Fibroblast of peridontal ligament (primary cell): Measurements from ENCODE around the gene B4GALNT4.
"Not testable (repeated sequence)": the region's sequence is repeated elsewhere in the genome, so short reads cannot be mapped to it uniquely, and the experiment has no call there.

ENCODE experiments used
- DNase-seq: peaks from one replicate; pipeline ENCODE4 v3.0.0-alpha.2; 2010; ENCODE audit errors: extremely low read depth

Gene B4GALNT4

DNA sequence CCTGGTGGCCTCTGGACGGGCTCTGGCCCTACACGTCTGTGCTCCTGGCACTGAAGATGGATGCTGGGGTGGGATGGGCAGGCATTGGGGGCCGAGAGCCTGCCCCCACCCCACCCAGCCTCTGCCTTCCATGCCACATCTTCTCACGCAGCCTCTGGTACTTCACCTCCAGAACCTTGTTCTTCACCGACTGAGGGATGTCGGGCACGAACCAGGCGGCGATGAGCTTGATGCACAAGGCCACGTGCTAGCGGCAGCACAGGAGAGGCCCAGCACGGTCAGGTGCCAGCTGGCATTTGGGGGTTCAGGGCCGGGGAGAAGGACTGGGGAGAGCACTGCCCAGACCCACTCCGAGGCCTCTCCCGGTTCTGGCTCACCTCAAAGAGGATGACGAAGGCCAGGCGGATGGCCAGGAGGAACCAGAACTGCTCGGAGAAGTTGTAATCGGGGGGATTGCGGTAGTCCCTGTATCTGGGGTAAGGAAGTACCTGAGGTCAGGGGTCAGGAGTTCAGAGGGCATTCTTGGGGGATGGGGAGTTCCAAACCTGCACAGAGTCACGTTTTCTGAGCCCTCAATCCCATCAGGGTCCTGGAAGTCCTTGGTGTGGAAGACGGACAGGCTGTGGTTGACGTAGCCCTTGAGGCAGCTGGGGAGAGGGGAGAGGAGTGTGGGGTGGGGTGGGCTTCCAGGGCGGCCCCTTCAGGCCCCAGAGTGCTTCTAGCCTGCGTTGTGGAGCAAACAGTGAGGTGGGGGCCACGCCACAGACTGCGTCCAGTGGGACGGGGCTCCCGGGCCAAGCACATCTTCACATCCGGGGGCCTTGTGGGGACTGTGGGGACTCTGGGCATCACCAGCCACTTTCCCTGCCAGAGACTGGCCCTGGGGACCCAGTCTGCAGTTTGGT lies 49.3 kb downstream of the B4GALNT4 start:
- DNase-seq: no peak

DNA sequence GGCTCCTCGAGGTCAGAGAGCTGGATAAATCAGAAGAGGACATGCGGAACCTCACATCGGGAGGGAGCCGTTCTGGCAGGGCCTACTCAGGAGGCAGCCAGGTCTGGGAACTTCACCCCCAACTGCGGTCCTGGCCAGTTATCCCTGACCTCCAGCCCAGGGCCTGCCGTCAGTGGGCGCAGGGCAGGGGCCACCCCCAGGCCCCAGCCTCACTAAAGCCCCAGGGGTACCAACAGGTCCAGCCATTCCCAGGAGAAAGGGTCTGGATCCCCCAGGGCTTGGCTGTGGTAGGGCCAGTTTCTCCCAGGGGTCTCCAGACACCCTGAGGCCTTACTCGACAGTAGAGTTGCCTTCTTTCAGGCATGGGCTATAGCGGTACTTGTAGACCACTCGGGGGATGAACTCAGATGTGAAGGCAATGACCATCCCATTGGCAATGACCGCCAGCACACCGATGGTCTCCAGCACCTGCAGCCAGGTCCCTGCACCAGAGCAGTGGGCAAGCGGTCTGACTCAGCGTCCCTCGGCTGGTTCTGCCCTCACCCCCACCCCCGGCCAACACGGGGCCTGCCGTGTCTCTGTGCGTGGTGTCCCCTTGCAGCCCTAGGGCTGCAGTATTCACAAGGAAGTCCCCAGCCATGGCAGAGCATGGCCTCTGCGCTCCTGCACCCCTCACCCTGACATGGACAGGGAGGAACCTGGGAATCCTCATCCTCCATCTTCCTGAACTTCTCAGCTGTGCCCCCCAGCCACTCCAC lies 50.1 kb downstream of the B4GALNT4 start:
- no peak for DNase-seq

DNA sequence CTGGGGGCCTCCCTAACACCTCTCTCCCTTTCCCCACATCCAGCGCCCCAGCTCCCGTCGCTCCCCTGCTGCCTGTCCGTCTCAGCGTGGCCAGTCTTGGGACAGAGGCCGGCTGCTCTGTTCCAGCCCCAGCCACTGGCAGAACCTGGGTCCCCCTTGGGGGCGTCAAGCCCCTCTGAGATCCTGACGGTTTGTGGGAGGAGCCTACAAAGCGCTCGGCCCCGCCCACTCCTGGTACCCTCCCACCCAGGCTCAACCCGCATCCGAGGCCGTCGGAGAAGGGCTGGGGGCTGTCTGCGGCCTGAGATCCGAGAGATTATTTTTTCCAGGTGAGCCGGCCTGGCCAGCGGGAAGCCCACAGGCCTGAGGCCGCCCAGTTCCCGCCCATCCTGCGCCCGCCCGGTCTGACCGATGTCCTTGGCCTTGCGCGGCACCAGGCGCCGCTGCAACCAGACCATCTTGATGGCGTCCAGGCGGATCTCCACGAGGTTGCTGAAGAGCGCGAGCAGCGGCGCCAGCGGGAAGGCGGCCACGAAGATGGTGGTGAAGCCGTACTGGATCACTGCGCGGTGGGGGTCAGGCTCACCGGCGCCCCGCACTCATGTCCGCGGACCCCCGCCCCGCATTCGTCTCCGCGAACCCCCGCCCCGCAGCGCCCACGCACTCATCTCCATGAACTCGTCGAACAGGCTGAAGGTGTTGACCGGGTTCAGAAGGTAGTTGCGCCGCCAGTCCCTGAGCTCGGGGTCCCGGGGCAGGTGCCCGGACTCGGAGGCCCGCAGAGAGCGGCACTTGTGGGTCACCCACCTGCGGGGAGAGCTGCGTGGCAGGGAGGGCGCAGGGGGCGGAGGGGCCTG lies 51.0 kb downstream of the B4GALNT4 start:
- no peak for DNase-seq

DNA sequence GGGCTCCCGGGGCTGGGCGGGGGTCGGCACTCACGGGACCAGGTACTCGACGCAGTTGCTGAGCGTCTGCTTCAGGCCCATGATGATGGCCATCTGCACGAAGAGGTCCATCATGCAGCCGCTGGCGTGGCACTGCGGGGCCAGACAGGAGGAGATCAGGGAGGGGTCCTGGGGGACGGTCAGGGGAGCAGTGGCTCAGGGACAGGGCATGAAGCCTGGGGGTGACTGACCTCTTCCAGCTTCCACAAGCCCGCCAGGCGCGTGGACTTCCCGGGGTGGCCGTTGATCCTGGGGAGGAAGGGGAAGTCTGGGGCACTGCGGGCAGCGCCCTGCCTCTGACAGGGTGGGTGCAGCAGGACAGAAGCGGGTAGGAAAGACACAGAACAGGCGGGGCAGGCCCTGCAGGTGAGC lies 51.6 kb downstream of the B4GALNT4 start:
- DNase-seq: no peak

DNA sequence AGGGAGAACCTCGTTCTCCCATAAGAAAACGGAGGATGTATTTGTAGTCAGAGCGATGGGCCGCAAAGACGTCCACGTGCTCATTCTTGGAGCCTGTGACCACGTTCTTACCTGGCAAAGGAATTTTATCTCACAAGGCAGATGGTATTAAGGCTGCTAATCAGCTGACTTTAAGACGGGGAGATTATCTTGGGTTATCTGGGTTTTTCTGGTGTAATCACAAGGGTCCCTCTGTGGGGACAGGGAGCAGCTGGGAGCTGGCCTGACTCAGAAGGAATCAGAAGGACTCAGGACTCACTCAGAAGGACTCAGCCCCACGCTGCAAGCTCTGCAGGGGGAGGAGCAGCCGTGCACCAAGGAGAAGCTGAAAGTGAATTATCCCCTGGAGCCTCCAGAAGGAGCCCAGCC lies 53.0 kb downstream of the B4GALNT4 start:
- no peak for DNase-seq

DNA sequence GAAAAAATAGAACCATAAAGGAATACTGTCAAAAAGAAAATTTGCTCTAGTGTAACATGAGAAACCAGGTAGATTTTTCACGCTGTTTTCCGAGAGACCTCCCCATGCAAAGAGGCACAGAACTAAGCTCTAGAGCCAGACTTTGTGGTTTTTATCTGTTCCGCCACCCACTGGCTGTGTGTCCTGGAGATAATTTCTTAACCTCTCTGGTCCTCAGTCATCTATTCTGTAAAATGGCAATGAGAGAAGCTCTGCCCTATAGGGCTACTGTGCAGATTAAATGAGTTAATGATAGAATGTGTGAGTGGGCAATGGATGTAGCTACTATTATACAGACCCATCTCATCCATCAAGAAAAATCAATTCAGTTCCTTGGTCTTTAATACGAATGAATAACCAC lies 54.9 kb downstream of the B4GALNT4 start:
- no peak for DNase-seq

DNA sequence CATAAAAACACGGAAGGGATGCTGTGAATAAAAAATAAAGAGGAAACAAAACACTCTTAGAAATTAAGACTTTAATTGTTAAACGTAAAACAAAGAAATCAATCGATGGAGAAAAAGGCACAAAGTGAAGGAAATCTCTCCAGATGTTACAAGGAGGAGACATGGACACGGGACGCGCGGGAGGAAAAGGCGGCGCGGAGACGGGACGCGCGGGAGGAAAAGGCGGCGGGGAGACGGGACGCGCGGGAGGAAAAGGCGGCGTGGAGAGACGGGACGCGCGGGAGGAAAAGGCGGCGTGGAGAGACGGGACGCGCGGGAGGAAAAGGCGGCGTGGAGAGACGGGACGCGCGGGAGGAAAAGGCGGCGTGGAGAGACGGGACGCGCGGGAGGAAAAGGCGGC lies 55.5 kb downstream of the B4GALNT4 start:
- DNase-seq: not testable (repeated sequence)

DNA sequence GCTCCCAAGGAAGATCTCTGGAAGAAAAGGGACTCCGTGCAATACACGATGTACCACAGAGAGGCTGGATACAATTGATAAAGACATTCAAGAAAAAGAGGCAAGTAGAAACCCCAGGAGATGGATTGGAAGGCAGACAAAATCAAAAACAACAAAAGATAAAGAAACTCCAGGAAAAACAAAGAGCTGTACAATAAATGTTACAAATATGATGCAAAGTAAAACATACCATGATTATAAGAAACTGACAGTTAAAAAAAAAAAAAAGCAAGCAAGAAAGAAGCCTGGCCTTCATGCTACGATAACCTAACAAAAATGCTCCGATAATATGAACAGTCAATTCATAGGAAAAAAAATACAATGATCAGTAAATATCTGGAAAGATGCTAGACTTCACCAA lies 56.0 kb downstream of the B4GALNT4 start:
- DNase-seq: no peak

DNA sequence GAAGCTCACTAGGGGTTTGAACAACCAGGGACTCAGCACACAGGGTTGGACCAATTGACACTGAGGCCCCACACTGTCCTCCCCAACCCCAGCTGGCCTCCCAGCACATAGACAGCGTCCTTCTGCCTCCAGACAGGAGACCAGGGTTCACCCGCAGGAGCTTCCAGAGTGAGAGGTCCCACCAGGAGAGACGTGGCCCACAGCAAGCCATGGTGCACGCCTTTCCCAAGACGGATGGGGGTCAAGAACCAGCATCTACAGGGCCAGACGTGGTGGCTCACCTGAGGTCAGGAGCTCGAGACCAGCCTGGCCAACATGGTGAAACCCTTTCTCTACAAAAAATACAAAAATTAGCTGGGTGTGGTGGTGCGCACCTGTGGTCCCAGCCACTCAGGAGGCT lies 57.6 kb downstream of the B4GALNT4 start:
- no peak for DNase-seq

DNA sequence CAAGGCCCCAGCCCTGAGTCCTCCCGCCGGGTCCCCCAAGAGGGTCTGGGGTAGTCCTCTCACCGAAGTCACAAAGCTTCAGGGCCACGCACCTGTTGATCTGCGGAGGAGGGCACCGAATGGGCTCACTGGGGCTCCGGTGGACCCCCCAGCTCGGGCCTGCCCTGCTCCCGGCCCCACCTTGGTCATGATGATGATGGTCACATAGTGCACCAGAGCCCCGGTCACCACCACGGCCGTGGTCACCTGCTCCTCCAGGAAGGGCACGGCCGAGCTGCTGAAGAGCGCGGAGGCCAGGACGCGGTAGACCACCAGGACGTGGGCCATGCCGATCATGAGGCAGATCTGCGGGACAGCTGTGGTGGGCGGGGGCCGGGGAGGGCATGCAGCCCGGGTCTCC lies 59.0 kb downstream of the B4GALNT4 start:
- DNase-seq: no peak

DNA sequence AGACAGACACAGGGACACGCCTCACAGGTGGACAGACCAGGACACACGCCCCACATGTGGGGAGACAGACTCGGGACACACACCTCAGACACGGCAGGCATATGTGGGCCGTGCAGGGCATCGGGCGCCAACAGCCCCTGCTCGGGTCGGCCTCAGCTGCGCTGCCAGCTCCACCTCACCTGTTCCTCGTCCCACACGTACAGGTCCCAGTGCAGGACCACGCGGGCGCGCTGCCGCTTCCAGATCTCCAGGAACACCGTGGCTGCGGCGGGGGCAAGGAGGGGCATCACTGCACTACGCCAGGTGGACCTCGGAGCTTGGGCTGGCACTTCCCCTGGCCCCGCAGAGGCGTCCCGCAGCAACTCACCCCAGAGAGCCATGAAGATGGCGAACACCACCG lies 60.1 kb downstream of the B4GALNT4 start:
- DNase-seq: no peak

DNA sequence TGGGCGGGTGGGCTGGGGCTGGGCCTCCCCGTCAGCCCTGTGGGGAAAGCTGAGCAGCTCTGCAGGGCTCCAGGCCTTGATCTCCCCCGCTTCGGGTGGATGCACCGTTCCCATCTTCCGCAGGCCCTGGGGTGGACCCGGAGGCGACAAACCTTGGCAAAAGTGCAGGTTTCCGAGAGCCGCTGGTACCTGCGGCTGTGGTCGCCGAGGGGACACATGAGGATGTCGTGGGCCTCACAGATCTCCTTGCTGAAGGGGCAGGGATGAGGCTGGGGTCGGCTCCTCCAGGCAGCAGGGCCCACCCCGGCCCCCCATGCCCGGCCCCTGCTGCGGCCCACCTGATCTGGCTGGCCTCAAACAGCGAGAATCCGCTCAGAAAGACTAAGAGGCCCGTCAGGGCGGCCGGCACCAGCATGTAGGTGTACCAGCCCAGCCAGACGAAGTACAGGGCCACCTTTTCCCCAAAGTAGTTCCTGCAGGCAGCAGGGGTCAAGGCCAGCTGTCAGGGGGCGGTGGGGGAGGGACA lies 60.7 kb downstream of the B4GALNT4 start:
- no peak for DNase-seq
